ENCODE measurements around the gene LMF1. TPM values are rescaled to one million over a fixed set of nuclear protein-coding genes. Genes with fewer than 3 reads are reported as not detected.

Gene LMF1
- polyA plus RNA-seq, 1 donor (not counting 4 experiments of a cell fraction or from before 2014, with no cell fraction given) = 3.1 TPM

GRCh38 chr16:929227-930073 is 41.3 kb downstream of the LMF1 start:
- H3K4me1 ChIP-seq (ENCODE audit: control insufficient read depth, extremely low read depth, insufficient read depth, low read length) = no peaks in the 10 kb centered on the region
- H2AFZ ChIP-seq (ENCODE audit: control insufficient read depth, low read length) = no peak overlapping the region
- dilution Hi-C loops (cut with MboI; ENCODE audit: extremely low pct_ligation_motif_present, low sequenced_read_pairs) = no loop called here
- H3K9me3 ChIP-seq (ENCODE audit: control insufficient read depth, low read depth, low read length) = peaks cover 7% of the 10 kb centered on the region
- no peaks in the 10 kb centered on the region for H3K27me3 ChIP-seq (ENCODE audit: control insufficient read depth, extremely low read depth, insufficient read depth, low read length)
- H3K9ac ChIP-seq (ENCODE audit: control insufficient read depth, extremely low read depth, insufficient read depth, low read length) = no peak overlapping the region
- H4K20me1 ChIP-seq (ENCODE audit: control insufficient read depth, extremely low read depth, insufficient read depth, low read length) = no peaks in the 10 kb centered on the region
- no peaks in the 10 kb centered on the region for H3K36me3 ChIP-seq (ENCODE audit: control insufficient read depth in 2 of 2, extremely low read depth in 1 of 2, insufficient read depth in 2 of 2, low read length in 2 of 2)
- TF ChIP-seq CTCF (optimal IDR thresholded peaks at IDR 0.05 in 1 of 3, IDR thresholded peaks at IDR 0.05 in 1 of 3, conservative IDR thresholded peaks at IDR 0.05 in 1 of 3; ENCODE audit: extremely low read depth in 1 of 3, insufficient read depth in 2 of 3, low read length in 3 of 3) (no peak), EZH2 (IDR thresholded peaks at IDR 0.05; ENCODE audit: low read length) (no peak)
- no peaks in the 10 kb centered on the region for H3K9me1 ChIP-seq (ENCODE audit: control insufficient read depth, extremely low read depth, insufficient read depth, low read length)
- H3K79me2 ChIP-seq (ENCODE audit: control insufficient read depth, insufficient read depth, low read length) = no peaks in the 10 kb centered on the region
- no peak overlapping the region for H3K4me2 ChIP-seq (ENCODE audit: control insufficient read depth, extremely low read depth, insufficient read depth, low read depth, low read length)
- DNase-seq (ENCODE audit: low read depth, low spot score) (no peak), FAIRE-seq (no peak)
- H3K4me3 ChIP-seq (ENCODE audit: control insufficient read depth in 2 of 3, extremely low read depth in 1 of 3, insufficient read depth in 2 of 3, low read depth in 1 of 3, low read length in 3 of 3) = no peak overlapping the region
- no peak overlapping the region for H3K27ac ChIP-seq (ENCODE audit: control insufficient read depth, insufficient read depth, low read length)

GRCh38 chr16:928526-928925 is 42.3 kb downstream of the LMF1 start:
- FAIRE-seq (no peak), DNase-seq (ENCODE audit: low read depth, low spot score) (no peak)
- H3K9ac ChIP-seq (ENCODE audit: control insufficient read depth, extremely low read depth, insufficient read depth, low read length) = no peak overlapping the region
- H3K27ac ChIP-seq (ENCODE audit: control insufficient read depth, insufficient read depth, low read length) = no peak overlapping the region
- TF ChIP-seq EZH2 (IDR thresholded peaks at IDR 0.05; ENCODE audit: low read length) (no peak), CTCF (optimal IDR thresholded peaks at IDR 0.05 in 1 of 3, IDR thresholded peaks at IDR 0.05 in 1 of 3, conservative IDR thresholded peaks at IDR 0.05 in 1 of 3; ENCODE audit: extremely low read depth in 1 of 3, insufficient read depth in 2 of 3, low read length in 3 of 3) (no peak)
- no peaks in the 10 kb centered on the region for H3K4me1 ChIP-seq (ENCODE audit: control insufficient read depth, extremely low read depth, insufficient read depth, low read length)
- dilution Hi-C loops (cut with MboI; ENCODE audit: extremely low pct_ligation_motif_present, low sequenced_read_pairs) = no loop called here
- H3K4me2 ChIP-seq (ENCODE audit: control insufficient read depth, extremely low read depth, insufficient read depth, low read depth, low read length) = no peak overlapping the region
- H3K27me3 ChIP-seq (ENCODE audit: control insufficient read depth, extremely low read depth, insufficient read depth, low read length) = no peaks in the 10 kb centered on the region
- H3K4me3 ChIP-seq (ENCODE audit: control insufficient read depth in 2 of 3, extremely low read depth in 1 of 3, insufficient read depth in 2 of 3, low read depth in 1 of 3, low read length in 3 of 3) = no peak overlapping the region
- H4K20me1 ChIP-seq (ENCODE audit: control insufficient read depth, extremely low read depth, insufficient read depth, low read length) = no peaks in the 10 kb centered on the region
- no peaks in the 10 kb centered on the region for H3K79me2 ChIP-seq (ENCODE audit: control insufficient read depth, insufficient read depth, low read length)
- H3K36me3 ChIP-seq (ENCODE audit: control insufficient read depth in 2 of 2, extremely low read depth in 1 of 2, insufficient read depth in 2 of 2, low read length in 2 of 2) = no peaks in the 10 kb centered on the region
- peaks cover 7% of the 10 kb centered on the region for H3K9me3 ChIP-seq (ENCODE audit: control insufficient read depth, low read depth, low read length)
- no peak overlapping the region for H2AFZ ChIP-seq (ENCODE audit: control insufficient read depth, low read length)
- H3K9me1 ChIP-seq (ENCODE audit: control insufficient read depth, extremely low read depth, insufficient read depth, low read length) = no peaks in the 10 kb centered on the region

All from keratinocyte (primary cell).